AG09309 (cell line): ENCODE measurements around the gene ZSWIM4.
A peak's percentile ranks its signal among the peaks of the same experiment; 100 is the strongest.

ENCODE experiments used
- DNase-seq: peaks from one replicate; pipeline ENCODE4 v3.0.0-alpha.2; 2010; ENCODE audit warnings: low read depth
- H3K4me3 ChIP-seq: 2 replicates; pipeline ENCODE4 v1.5.1; 2011; ENCODE audit warnings: mild to moderate bottlenecking, low read depth, low read length, moderate library complexity; ENCODE audit not compliant: control insufficient read depth
- CTCF ChIP-seq: IDR thresholded peaks from 2 replicates; pipeline ENCODE4 v1.5.1; 2011; ENCODE audit warnings: mild to moderate bottlenecking, low read depth, low read length, inconsistent platforms; ENCODE audit not compliant: insufficient read depth, control insufficient read depth; ENCODE audit errors: missing control alignments

The ZSWIM4 gene

DNA sequence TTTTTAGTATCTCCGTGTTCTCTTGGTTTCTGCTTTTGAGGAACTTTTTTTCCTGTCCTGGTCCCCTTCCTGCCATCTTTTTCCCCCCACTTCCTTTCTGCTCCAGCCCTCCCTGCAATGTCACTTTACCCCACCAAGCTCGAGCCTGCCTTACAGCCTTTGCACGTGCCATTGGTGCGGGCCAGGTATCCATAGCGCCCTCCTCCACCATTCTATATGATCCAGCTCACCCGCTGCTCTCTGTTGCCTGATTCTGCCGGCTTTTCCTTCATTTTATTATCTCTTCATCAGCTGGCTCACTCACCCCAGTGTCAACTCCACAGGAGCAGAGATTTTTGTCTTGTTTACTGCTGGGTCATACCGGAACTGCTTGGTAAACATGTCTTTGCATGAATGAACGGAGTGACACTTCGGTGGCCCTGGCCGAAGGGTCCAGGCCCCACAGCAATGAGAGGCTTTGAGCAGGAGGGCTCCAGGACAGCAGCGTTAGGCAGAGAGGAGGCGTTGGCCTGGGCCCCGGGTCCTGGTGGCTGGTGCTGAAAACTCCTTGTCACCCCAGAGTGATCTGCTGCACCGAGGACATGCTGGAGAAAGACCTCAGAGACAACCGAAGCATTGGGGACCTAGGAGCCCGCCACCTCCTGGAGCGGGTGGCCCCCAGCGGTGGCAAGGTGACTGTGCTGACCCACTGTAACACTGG, 29.7 kb upstream of the ZSWIM4 start:
- DNase-seq: no peak
- peak overlapping the region; percentile 79 for H3K4me3 ChIP-seq
- no peak for TF ChIP-seq CTCF

- H3K4me3 ChIP-seq: no peak overlapping the region
- DNase-seq: no peak
- no peak for TF ChIP-seq CTCF
Measured at GRCh38 chr19:13766095-13766481, 29.2 kb upstream of the ZSWIM4 start.

DNA sequence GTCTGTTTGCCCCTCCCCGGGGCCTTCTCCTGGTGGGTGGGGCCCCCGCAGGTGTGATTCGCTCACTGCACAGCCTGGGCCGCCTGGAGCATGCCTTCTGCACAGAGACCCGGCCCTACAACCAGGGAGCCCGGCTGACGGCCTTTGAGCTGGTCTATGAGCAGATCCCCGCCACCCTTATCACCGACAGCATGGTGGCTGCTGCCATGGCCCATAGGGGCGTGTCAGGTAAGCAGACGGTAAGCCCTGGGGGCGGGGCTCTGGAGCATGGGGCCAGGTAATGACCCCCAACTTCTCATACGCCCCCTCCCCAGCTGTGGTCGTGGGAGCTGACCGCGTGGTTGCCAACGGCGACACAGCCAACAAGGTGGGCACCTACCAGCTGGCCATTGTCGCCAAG, 26.7 kb upstream of the ZSWIM4 start:
- H3K4me3 ChIP-seq: no peak overlapping the region
- DNase-seq: no peak
- TF ChIP-seq CTCF: no peak

DNA sequence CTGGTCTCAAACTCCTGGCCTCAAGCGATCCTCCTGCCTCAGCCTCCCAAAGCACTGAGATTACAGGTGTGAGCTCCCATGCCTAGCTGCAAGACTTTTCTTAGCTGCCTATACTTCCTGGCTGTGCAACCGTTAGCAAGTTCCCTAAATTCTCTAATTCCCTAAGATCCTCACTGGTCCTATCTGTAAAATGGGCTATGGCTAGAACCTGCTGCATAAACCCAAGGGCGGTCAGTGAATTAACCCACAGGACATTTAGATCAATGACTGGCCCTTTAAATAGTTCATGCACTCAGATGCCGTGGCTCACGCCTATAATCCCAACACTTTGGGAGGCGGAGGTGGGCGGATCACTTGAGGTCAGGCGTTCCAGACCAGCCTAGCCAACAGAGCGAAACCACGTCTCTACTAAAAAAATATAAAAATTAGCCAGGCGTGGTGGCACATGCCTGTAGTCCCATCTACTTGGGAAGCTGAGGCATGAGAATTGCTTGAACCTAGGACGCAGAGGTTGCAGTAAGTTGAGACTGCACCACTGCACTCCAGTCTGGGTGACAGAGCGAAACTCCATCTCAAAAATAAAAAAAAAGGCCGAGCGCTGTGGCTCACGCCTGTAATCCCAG, 25.1 kb upstream of the ZSWIM4 start:
- no peak for DNase-seq
- no peak overlapping the region for H3K4me3 ChIP-seq
- no peak for TF ChIP-seq CTCF

GRCh38 chr19:13774217-13775191, 20.7 kb upstream of the ZSWIM4 start, which contains the start of gene C19orf53:
TSS of gene C19orf53 (plus strand) at chr19:13774456. CDS start at chr19:13774478, 22 bp downstream.
- peak; percentile 74 for DNase-seq
- no peak for TF ChIP-seq CTCF
- peak within 1 kb of the TSS; percentile 71 for H3K4me3 ChIP-seq

GRCh38 chr19:13778398-13778797, 16.8 kb upstream of the ZSWIM4 start:
- DNase-seq: no peak
- TF ChIP-seq CTCF: no peak
- no peak overlapping the region for H3K4me3 ChIP-seq
